GM12872 (cell line): ENCODE results near the gene NAGLU.

Source experiments
- CTCF ChIP-seq: IDR thresholded peaks from 3 replicates; pipeline ENCODE4 v1.5.1; 2011; ENCODE audit warnings: low read depth, mild to moderate bottlenecking, low read length, moderate library complexity; ENCODE audit not compliant: insufficient read depth

NAGLU gene

GRCh38 chr17:42563950-42564349 lies 27.9 kb downstream of the NAGLU start:
- no peak for TF ChIP-seq CTCF

GRCh38 chr17:42564815-42565522 lies 28.9 kb downstream of the NAGLU start:
- no peak for TF ChIP-seq CTCF

GRCh38 chr17:42565523-42566214 lies 29.6 kb downstream of the NAGLU start:
- TF ChIP-seq CTCF: no peak

- no peak for TF ChIP-seq CTCF
Measured at GRCh38 chr17:42566215-42566882, 30.3 kb downstream of the NAGLU start.

GRCh38 chr17:42566883-42567573 lies 31.0 kb downstream of the NAGLU start, which contains the start of gene MLX:
TSS of gene MLX (plus strand) at chr17:42567100. CDS start at chr17:42567125, 25 bp downstream.
- no peak for TF ChIP-seq CTCF

- no peak for TF ChIP-seq CTCF
Measured at GRCh38 chr17:42568341-42569111, 32.5 kb downstream of the NAGLU start.
